NCI-H2171 treated with DMSO at 0.1 percent for 48 hours (cell line): ENCODE results near the gene AOPEP.

ENCODE experiments used
- DNase-seq: peaks from one replicate; lab custom pipeline; 2025; lab: John Stamatoyannopoulos, UW

The AOPEP gene

DNA sequence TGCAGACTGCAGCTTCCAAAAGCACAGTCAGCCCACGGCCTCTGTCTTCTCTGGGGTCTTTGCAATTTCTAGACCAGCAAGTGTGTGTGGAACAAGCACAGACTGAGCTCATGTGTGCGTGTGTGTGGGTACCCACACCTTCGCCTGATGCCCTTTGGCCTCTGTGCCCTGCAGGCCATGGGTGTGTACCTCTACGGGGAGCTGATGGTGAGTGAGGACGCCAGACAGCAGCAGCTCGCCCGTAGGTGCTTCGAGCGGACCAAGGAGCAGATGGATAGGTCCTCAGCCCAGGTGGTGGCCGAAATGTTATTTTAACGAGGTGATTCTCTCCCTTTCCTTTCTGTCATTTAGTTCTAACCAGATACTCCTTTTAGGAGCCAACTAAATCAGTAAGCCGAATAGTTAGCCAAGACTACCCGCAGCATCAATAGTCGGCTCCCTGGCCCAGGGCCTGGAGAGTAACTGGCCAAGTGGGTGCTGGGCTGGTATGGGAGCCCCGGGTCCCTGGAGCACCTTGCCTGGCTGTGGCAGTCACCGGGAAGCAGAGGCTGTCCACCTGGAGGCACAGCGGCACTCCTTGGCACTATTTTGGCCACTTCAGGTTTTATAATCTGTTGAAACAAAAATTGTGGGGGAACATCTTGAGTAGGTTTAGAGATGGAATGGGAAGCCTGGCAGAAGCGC is 356.0 kb downstream of the AOPEP start:
- DNase-seq = no peak

DNA sequence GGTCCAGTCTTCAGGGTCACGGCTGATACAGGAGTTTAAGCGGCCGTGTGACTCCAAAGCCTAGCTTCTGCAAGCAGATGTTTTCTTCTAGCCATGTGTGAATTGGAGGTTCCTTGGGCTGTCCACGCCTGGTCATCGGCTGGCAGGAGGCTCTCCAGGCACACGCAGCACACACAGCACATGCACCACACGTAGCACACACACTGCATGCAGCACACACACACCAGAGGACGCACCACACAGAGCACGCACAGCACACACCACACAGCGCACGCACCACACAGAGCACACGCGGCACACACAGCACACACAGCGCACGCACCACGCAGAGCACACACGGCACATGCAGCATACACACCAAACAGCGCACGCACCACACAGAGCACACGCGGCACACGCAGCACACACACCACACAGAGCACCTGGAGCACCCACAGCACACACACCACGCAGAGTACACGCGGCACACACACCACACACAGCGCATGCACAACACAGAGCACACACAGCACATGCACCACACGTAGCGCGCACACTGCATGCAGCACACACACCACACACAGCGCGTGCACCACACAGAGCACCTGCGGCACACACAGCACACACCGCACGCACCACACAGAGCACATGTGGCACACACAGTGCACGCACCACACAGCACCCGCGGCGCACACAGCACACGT is 356.7 kb downstream of the AOPEP start:
- no peak for DNase-seq

GRCh38 chr9:95084254-95084934 is 357.9 kb downstream of the AOPEP start:
- no peak for DNase-seq

DNA sequence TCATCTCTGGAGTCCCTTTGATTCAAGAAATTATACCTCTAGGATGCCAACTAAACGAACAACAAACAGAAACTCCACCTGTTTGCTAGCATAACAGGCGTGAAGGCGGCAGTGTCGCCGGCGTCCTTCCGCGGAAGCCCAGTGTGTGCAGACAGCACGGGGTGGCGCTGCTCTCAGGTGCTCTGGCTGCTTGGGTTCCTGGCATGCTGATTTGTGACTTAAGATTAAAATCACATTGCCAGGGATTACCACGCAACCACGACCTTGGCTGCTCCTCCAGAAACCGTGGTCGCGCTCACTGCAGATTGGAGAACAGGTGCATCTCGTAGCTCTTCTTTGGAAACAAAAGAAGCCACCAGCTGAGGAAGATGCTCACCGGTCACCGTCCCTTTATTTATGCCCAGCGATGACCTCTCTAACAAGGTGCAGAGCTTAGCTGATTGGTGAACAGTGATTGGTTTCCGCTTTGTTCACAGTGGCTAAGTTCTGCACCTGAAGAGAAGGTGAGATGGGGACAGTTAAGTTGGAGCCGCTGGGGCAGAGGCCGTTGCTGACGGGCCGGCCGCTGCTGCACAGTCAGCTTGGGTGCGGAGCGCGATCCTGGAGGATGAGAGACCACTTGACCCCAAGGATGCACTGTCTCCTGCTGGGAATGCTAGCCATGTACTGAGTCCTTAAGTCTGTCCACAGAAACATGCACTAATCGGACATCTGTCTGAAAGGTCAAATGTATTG is 358.7 kb downstream of the AOPEP start:
- no peak for DNase-seq

GRCh38 chr9:95085861-95086563 is 359.5 kb downstream of the AOPEP start:
- no peak for DNase-seq

- DNase-seq = no peak
Observed at GRCh38 chr9:95086564-95086955, 360.1 kb downstream of the AOPEP start.

GRCh38 chr9:95087659-95088242 is 361.3 kb downstream of the AOPEP start:
- DNase-seq = no peak

DNA sequence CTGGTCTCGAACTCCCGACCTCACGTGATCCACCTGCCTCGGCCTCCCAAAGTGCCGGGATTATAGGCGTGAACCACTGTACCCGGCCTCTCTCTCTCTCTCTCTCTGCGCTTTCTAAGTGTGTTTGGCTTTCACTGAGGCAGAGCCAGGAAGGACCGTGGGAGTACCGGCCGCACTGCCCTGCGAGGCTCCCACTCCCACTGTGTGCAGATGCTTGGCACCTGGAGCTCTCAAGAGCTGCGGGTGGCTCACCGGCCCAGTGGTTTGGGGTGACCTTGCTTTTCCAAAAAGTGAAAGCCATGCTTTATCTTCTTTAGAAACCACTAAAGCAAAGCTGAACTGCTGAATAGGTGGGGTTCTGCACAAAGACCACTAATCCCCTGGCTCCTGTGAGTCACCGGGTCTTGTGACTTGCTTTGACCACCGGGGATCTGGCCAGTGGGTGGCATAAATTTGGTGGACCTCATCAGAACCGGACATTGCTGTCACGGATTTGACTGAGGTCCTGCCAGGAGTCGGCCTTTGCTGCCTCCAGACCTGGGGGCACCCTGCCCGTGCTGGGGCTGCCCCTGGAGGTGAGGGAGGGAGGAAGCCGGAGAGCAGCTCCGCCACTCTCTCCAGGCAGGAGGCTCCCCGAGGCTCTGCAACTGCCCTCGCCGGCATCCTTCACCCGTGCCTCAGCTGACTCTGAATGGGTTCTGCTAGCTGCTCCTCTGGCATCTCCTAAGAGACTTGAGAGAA is 362.1 kb downstream of the AOPEP start:
- DNase-seq = no peak

GRCh38 chr9:95089257-95090022 is 362.9 kb downstream of the AOPEP start:
- DNase-seq = no peak

- no peak for DNase-seq
Observed at GRCh38 chr9:95090023-95090791, 363.7 kb downstream of the AOPEP start.

GRCh38 chr9:95090871-95091577 is 364.5 kb downstream of the AOPEP start:
- DNase-seq = no peak

DNA sequence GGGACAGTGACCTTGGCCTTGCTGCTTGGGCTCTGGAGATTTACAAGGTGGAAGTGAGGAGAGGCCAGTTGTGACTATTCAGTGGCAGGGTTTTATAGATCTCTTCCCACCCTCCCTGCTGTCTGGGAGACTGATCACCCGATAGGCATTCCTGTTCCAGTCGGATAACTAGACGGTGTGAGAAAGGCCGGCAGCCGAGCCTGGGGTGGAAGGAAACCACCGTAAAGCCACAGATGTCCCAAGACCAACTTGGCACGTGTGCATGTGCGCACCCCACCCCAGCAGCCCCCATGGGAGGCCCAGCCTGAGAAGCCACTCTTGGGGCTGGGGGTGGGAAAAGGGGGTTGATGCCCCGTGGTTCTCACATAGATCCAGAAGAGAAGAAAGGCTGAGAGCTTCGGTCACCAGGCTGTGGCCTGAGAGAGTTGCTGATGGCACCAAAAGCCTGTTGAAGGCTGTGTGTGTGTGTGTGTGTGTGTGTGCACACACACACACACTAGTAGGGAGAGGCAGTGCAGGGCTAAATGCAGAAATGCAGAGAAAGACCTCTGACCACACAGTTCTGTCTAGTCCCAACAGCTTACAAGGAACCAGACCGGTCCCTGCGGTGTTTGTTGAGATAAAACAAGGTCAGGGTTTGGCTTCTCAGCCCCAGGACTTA is 365.2 kb downstream of the AOPEP start:
- DNase-seq = no peak

DNA sequence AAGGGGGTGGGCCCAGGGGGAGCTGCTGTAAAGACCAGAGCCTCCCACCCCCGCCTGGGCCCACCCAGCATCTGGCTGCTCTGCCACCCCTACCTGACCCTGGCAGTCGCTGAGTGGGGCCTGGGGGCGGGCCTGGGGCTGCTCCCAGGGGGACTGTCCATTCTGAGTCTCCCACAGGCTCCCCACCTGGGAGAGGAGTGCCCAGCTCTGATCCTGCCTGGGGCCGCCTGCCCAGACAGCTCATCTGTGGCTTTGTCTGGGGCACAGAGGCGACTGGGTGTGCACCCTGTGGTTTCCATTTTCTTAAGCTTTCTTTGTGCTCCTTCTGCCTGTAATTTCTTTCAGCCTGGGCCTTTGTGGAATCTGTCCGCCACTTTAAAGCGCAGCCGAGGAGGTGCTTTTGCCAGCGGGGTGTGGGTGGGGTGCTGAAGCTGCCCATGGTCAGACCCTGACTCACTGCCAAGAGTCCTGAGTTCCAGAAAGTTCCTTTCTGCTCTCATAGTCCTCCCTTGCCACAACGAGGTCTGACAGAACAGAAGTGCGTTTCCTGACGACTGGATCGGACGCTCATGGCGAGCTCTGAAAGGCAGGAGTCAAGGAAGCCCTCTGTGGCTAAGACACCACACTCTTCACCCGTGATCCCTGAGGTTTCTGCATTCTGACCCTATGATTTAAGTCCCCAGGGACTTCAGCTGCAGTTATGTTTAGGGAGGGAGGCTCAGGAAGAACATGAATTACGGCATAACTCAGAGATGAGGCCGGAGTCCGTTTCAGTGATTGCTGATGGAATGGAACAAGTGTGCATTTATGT is 366.0 kb downstream of the AOPEP start:
- no peak for DNase-seq

GRCh38 chr9:95093586-95093985 is 367.1 kb downstream of the AOPEP start:
- no peak for DNase-seq

GRCh38 chr9:95094002-95094401 is 367.5 kb downstream of the AOPEP start:
- DNase-seq = no peak

- DNase-seq = no peak
Observed at GRCh38 chr9:95095641-95096355, 369.3 kb downstream of the AOPEP start.

- DNase-seq = no peak
Observed at GRCh38 chr9:95096381-95096780, 369.9 kb downstream of the AOPEP start.
